Stimulated activated memory B cell treated with anti-CD40 and anti-IgM and Interleukin-4, amounts not matched to agents 10 μg/mL and 1 μg/mL and 100 μg/mL, for 72 hours (primary cell): ENCODE data around the gene FNDC3B.

Source experiments
- ATAC-seq: fragments of 150-1000 bp; cut with Tn5 transposase; 2 replicates; pipeline ENCODE4 v1.10.0; 2021
- H3K27ac Mint-ChIP-seq: one replicate; pipeline ENCODE4 v1.8.0; 2022; ENCODE audit warnings: mild to moderate bottlenecking, mixed read lengths
- H3K27me3 Mint-ChIP-seq: one replicate; pipeline ENCODE4 v1.8.0; 2022; ENCODE audit warnings: mixed read lengths
- H3K36me3 Mint-ChIP-seq: one replicate; pipeline ENCODE4 v1.8.0; 2022; ENCODE audit warnings: mixed read lengths
- H3K4me1 Mint-ChIP-seq: one replicate; pipeline ENCODE4 v1.8.0; 2022; ENCODE audit warnings: mixed read lengths
- H3K4me3 Mint-ChIP-seq: one replicate; pipeline ENCODE4 v1.8.0; 2022; ENCODE audit warnings: mild to moderate bottlenecking, moderate library complexity, mixed read lengths
- H3K9me3 Mint-ChIP-seq: one replicate; pipeline ENCODE4 v1.8.0; 2022; ENCODE audit warnings: mixed read lengths

Gene FNDC3B

GRCh38 chr3:172404237-172404962 is 365.0 kb downstream of the FNDC3B start:
- Mint-ChIP-seq H3K27me3 (peaks cover 9% of the 10 kb centered on the region), H3K36me3 (peaks cover 14% of the 10 kb centered on the region), H3K27ac (no peak overlapping the region), H3K9me3 (no peaks in the 10 kb centered on the region), H3K4me1 (no peaks in the 10 kb centered on the region), H3K4me3 (no peak overlapping the region)
- no peak for ATAC-seq

GRCh38 chr3:172405914-172406313 is 366.5 kb downstream of the FNDC3B start:
- no peaks in the 10 kb centered on the region for H3K9me3 Mint-ChIP-seq

GRCh38 chr3:172407872-172408271 is 368.5 kb downstream of the FNDC3B start:
- no peaks in the 10 kb centered on the region for H3K4me1 Mint-ChIP-seq
- ATAC-seq: no peak
- no peak overlapping the region for H3K4me3 Mint-ChIP-seq
- peaks cover under 1% of the 10 kb centered on the region for H3K36me3 Mint-ChIP-seq
- H3K27ac Mint-ChIP-seq: no peak overlapping the region
- H3K9me3 Mint-ChIP-seq: peaks cover 2% of the 10 kb centered on the region
- peaks cover 10% of the 10 kb centered on the region for H3K27me3 Mint-ChIP-seq

More at GRCh38 chr3:172405914-172406313, 366.5 kb downstream of the FNDC3B start:
- Mint-ChIP-seq H3K27ac (no peak overlapping the region), H3K4me1 (no peaks in the 10 kb centered on the region), H3K4me3 (no peak overlapping the region), H3K27me3 (peaks cover 14% of the 10 kb centered on the region), H3K36me3 (peaks cover 13% of the 10 kb centered on the region)
- ATAC-seq: no peak

GRCh38 chr3:172410702-172411477 is 371.5 kb downstream of the FNDC3B start:
- peak; percentile 25 for ATAC-seq

GRCh38 chr3:172411478-172411947 is 372.1 kb downstream of the FNDC3B start:
- Mint-ChIP-seq H3K4me1 (no peaks in the 10 kb centered on the region), H3K27ac (no peak overlapping the region)
- ATAC-seq: peak; percentile 13

More at GRCh38 chr3:172410702-172411477, 371.5 kb downstream of the FNDC3B start:
- Mint-ChIP-seq H3K27me3 (peaks cover 7% of the 10 kb centered on the region), H3K4me3 (no peak overlapping the region), H3K9me3 (peaks cover 2% of the 10 kb centered on the region), H3K27ac (no peak overlapping the region), H3K4me1 (no peaks in the 10 kb centered on the region), H3K36me3 (no peaks in the 10 kb centered on the region)

GRCh38 chr3:172415323-172415722 is 375.9 kb downstream of the FNDC3B start:
- H3K27me3 Mint-ChIP-seq: peaks cover 17% of the 10 kb centered on the region
- no peak overlapping the region for H3K4me3 Mint-ChIP-seq
- H3K27ac Mint-ChIP-seq: no peak overlapping the region
- H3K4me1 Mint-ChIP-seq: no peaks in the 10 kb centered on the region
- H3K36me3 Mint-ChIP-seq: no peaks in the 10 kb centered on the region
- peaks cover 2% of the 10 kb centered on the region for H3K9me3 Mint-ChIP-seq
- ATAC-seq: no peak

More at GRCh38 chr3:172411478-172411947, 372.1 kb downstream of the FNDC3B start:
- H3K9me3 Mint-ChIP-seq: peaks cover 2% of the 10 kb centered on the region
- no peaks in the 10 kb centered on the region for H3K36me3 Mint-ChIP-seq
- no peak overlapping the region for H3K4me3 Mint-ChIP-seq
- H3K27me3 Mint-ChIP-seq: peaks cover 7% of the 10 kb centered on the region

GRCh38 chr3:172437713-172438112 is 398.3 kb downstream of the FNDC3B start:
- H3K9me3 Mint-ChIP-seq: peaks cover 7% of the 10 kb centered on the region
- no peak for ATAC-seq
- no peaks in the 10 kb centered on the region for H3K4me1 Mint-ChIP-seq
- H3K36me3 Mint-ChIP-seq: no peaks in the 10 kb centered on the region
- no peak overlapping the region for H3K27ac Mint-ChIP-seq
- no peak overlapping the region for H3K4me3 Mint-ChIP-seq
- peaks cover 38% of the 10 kb centered on the region for H3K27me3 Mint-ChIP-seq

GRCh38 chr3:172438186-172438585 is 398.8 kb downstream of the FNDC3B start:
- H3K4me1 Mint-ChIP-seq: no peaks in the 10 kb centered on the region
- peaks cover 38% of the 10 kb centered on the region for H3K27me3 Mint-ChIP-seq
- peaks cover 7% of the 10 kb centered on the region for H3K9me3 Mint-ChIP-seq
- ATAC-seq: no peak
- H3K27ac Mint-ChIP-seq: no peak overlapping the region
- H3K4me3 Mint-ChIP-seq: no peak overlapping the region
- no peaks in the 10 kb centered on the region for H3K36me3 Mint-ChIP-seq

- Mint-ChIP-seq H3K27ac (no peak overlapping the region), H3K4me1 (no peaks in the 10 kb centered on the region)
These were observed 402.2 kb downstream of the FNDC3B start for GRCh38 chr3:172441581-172441980.

GRCh38 chr3:172442606-172443005 is 403.2 kb downstream of the FNDC3B start:
- Mint-ChIP-seq H3K36me3 (peaks cover 6% of the 10 kb centered on the region), H3K4me3 (no peak overlapping the region), H3K27ac (no peak overlapping the region), H3K27me3 (peaks cover 62% of the 10 kb centered on the region), H3K9me3 (peaks cover 2% of the 10 kb centered on the region), H3K4me1 (peaks cover 8% of the 10 kb centered on the region)
- ATAC-seq: no peak

More at GRCh38 chr3:172441581-172441980, 402.2 kb downstream of the FNDC3B start:
- Mint-ChIP-seq H3K27me3 (peaks cover 52% of the 10 kb centered on the region), H3K36me3 (no peaks in the 10 kb centered on the region), H3K9me3 (no peaks in the 10 kb centered on the region), H3K4me3 (no peak overlapping the region)
- ATAC-seq: no peak

- Mint-ChIP-seq H3K27ac (no peak overlapping the region), H3K27me3 (peaks cover 63% of the 10 kb centered on the region), H3K4me3 (no peak overlapping the region), H3K4me1 (peaks cover 29% of the 10 kb centered on the region), H3K36me3 (peaks cover 6% of the 10 kb centered on the region), H3K9me3 (peaks cover 5% of the 10 kb centered on the region)
- no peak for ATAC-seq
These were observed 405.4 kb downstream of the FNDC3B start for GRCh38 chr3:172444821-172445220.

GRCh38 chr3:172446198-172446597 is 406.8 kb downstream of the FNDC3B start:
- Mint-ChIP-seq H3K27me3 (peaks cover 59% of the 10 kb centered on the region), H3K4me3 (no peak overlapping the region), H3K9me3 (peaks cover 5% of the 10 kb centered on the region), H3K36me3 (peaks cover 6% of the 10 kb centered on the region), H3K27ac (no peak overlapping the region), H3K4me1 (peaks cover 34% of the 10 kb centered on the region)
- no peak for ATAC-seq

GRCh38 chr3:172447611-172448579 is 408.5 kb downstream of the FNDC3B start, which contains the start of gene GHSR:
TSS of gene GHSR (minus strand) at chr3:172448456. CDS start at chr3:172448413, 43 bp downstream.
- Mint-ChIP-seq H3K4me1 (peaks cover 34% of the 10 kb centered on the region), H3K9me3 (peaks cover 5% of the 10 kb centered on the region), H3K4me3 (peak within 1 kb of the TSS; percentile 10), H3K27ac (no peak within 1 kb of the TSS), H3K27me3 (peaks cover 56% of the 10 kb centered on the region), H3K36me3 (peaks cover 6% of the 10 kb centered on the region)
- ATAC-seq: peak; percentile 47

GRCh38 chr3:172448661-172449465 is 409.5 kb downstream of the FNDC3B start:
- Mint-ChIP-seq H3K36me3 (peaks cover 6% of the 10 kb centered on the region), H3K4me3 (no peak overlapping the region), H3K9me3 (peaks cover 5% of the 10 kb centered on the region), H3K27ac (no peak overlapping the region), H3K4me1 (peaks cover 34% of the 10 kb centered on the region), H3K27me3 (peaks cover 56% of the 10 kb centered on the region)
- ATAC-seq: no peak
